ENCODE measurements around the gene MOAP1.
A peak's percentile ranks its signal among the peaks of the same experiment; 100 is the strongest.

The MOAP1 gene

GRCh38 chr14:93173943-93174395 is 10.7 kb downstream of the MOAP1 start:
- no peak for TF ChIP-seq CTCF (IDR thresholded peaks at IDR 0.05)

- TF ChIP-seq CTCF (IDR thresholded peaks at IDR 0.05), result no peak
These were observed 13.3 kb downstream of the MOAP1 start for GRCh38 chr14:93171376-93171775.

- TF ChIP-seq CTCF (IDR thresholded peaks at IDR 0.05), result no peak
These were observed 21.1 kb downstream of the MOAP1 start for GRCh38 chr14:93163564-93163963.

- no peak for TF ChIP-seq CTCF (IDR thresholded peaks at IDR 0.05)
These were observed 23.2 kb downstream of the MOAP1 start for GRCh38 chr14:93161411-93161940.

- TF ChIP-seq CTCF (IDR thresholded peaks at IDR 0.05), result peak; percentile 54
These were observed 24.3 kb downstream of the MOAP1 start for GRCh38 chr14:93160353-93160801.

GRCh38 chr14:93156693-93157369 is 27.9 kb downstream of the MOAP1 start:
- TF ChIP-seq CTCF (IDR thresholded peaks at IDR 0.05), result no peak

- TF ChIP-seq CTCF (IDR thresholded peaks at IDR 0.05), result no peak
These were observed 29.0 kb downstream of the MOAP1 start for GRCh38 chr14:93155667-93156066.
